Stimulated activated CD8-positive, alpha-beta memory T cell treated with anti-CD3 and anti-CD28 coated beads, Interleukin-7, amount 100 ng/mL, for 24 hours (primary cell): Measurements from ENCODE around the gene VAPB.

ENCODE experiments used
- DNase-seq: peaks from one replicate; pipeline ENCODE4 v3.0.0-alpha.2; 2020; ENCODE audit warnings: low read depth

The VAPB gene

DNA sequence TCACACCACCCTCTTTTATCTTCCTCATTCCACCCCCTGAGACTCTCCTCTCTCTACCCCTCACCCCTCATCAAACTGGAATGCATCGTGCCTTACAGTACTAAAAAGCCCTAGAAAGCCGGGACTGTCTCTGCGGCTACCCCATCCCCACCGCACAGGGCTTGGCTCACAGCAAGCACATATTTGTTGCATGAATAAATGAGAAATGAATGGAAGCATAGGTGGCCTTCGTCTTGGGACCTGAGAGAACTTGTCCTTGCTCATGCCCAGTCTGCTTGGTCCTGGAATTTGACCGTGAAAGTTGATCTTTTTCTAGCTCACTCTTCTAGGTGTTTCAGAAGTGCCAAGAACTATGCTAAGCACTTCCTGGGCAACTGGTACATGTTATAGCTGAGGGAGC lies 72.9 kb downstream of the VAPB start:
- DNase-seq = no peak

GRCh38 chr20:58463256-58463655 lies 74.2 kb downstream of the VAPB start:
- DNase-seq = no peak

DNA sequence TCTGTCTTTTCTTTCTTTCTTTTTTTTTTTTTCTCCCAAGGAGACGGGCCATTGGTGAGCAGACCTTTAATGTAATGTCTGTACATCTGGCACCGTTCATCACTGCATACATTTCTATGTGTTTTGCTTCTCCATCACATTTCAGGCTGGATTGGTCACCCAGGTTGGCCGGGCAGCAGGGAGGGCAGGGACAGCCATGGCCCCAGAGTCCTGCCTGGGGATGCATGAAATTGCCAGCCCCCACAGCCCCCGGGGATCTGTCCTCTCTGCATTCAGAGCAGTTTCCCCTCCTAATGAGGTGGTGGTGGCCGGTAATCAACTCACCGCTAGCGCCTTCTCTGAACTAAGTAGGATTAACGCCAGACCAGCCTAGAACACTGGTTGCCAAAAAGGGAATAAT lies 75.8 kb downstream of the VAPB start:
- no peak for DNase-seq

GRCh38 chr20:58466095-58466708 lies 77.2 kb downstream of the VAPB start:
- no peak for DNase-seq

DNA sequence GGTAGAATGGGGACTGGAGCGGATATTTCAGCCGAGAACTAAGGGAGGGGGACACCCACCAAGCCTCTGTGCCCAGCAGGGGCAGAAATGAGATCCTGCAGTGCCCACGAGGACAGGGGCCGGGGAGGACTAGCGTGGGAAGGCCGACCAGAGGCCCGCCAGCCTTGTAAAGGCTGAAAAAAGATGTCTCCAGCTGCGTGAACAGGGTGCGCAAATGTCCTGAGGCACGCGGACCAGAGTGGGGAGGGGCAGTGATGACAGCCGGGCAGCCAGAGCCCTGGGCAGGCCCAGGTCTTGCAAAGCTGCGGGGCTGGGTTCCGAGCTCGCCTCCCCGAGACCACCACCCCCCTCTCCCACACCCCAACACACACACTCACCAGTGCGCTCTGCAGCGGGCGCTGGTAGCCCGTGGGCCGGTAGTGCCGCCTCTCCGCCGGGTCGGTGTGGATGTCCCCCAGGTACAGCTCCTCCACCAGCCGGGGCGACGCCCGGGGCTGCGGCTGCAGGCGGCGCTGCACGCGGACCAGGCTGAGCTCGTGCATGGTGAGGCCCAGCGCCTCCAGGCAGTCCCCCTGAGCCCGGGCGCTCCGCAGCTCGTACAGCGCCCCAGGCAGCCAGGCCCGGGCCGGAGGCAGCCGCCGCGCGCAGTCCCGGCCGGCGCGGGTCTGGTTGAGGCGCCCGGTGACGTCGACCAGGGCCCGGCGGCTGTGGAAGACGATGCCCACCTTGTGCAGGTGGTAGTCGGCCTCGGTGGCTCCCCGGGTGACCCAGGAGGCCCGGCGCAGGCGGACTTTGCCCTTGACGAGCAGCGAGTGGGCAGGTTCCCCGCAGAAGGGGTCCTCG lies 77.9 kb downstream of the VAPB start:
- DNase-seq = no peak

- DNase-seq = no peak
Observed at GRCh38 chr20:58467572-58468527, 78.8 kb downstream of the VAPB start.

- DNase-seq = no peak
Observed at GRCh38 chr20:58469616-58470015, 80.6 kb downstream of the VAPB start.

DNA sequence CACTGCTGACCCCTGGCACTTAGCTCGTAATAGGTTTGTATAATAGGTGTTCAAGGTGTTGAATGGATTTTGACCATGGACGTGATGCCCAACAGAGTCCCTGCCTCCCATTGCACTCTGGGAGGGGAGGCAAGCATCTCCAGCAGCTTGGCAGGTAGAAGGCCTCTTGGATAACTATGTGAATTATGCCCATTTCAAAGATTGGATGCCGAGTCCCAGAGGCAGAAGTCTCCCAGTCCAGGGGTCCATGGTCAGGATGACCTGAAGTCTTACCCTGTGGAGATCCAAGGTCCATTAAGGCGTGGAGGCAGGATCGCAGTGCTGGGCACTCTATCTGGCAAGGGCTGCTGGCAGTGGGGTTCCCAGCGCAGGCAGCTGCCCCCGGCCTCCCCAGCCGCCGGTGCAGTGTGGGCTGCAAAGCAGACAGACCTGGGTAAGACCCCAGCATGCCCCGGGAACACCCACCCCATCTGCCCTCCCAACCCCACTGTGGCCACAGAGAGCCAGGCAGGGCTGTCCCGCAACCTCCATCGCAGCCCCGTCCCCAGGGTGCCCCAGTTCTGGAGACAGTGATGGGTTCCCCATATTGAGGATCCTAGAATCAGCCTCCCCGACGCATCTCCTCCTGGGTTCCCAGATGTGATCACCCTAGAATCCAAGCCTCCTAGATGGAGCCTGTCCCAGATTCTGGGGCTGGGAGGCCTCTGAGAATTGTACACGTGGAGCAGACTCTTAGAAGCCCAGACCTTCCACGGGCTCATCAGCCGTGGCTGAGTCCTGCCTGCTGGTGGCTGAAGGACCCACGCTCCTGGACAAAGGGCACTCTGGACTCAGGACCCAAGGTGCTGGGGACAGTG lies 81.5 kb downstream of the VAPB start:
- DNase-seq = no peak

DNA sequence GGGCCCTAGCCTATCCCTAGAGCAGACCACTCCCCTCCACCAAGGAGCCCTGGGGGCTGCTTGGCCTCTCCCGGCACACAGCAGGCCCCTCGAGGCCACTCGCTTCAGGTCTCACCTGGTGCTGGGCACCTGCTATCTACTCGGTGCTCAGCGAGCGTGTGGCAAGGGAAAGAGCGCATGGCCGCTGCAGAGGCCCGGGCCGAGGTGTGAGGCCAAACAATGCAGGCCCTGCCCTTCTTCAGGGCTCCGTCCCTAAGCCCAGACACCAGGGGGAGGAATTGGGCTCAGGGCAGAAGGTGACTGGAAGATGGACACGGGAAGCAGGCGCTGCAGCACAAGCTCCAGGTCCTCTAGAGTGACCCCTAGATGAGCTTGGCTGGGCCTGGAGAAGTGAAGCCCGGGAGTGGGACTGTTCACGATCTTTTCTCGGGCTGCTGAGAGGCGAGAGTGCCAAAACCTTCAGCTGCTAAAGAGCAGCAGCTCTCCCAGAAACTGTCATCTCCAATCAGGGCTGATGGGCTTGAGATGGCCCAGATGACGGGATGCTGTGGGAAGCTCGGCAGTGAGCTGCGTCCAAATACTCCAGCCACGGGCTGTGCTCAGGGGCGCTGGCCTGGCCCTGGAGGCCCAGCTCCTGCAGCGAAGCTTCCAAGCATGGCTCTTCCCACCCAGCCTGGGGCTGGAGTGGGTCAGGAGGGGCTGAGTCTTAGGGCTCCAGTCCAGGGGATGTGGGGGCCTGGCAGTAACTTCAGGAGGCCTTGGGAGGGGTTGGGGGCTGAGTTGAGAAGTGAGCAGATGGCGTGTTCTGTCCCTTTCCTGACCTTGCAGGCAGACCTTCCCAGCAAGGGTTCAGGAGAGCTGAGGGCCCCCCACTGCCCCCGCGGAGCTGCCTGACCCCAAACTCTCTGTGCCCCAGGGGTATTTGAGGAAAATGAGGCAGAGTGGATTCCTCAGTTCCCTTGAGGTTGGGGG lies 82.5 kb downstream of the VAPB start:
- no peak for DNase-seq

DNA sequence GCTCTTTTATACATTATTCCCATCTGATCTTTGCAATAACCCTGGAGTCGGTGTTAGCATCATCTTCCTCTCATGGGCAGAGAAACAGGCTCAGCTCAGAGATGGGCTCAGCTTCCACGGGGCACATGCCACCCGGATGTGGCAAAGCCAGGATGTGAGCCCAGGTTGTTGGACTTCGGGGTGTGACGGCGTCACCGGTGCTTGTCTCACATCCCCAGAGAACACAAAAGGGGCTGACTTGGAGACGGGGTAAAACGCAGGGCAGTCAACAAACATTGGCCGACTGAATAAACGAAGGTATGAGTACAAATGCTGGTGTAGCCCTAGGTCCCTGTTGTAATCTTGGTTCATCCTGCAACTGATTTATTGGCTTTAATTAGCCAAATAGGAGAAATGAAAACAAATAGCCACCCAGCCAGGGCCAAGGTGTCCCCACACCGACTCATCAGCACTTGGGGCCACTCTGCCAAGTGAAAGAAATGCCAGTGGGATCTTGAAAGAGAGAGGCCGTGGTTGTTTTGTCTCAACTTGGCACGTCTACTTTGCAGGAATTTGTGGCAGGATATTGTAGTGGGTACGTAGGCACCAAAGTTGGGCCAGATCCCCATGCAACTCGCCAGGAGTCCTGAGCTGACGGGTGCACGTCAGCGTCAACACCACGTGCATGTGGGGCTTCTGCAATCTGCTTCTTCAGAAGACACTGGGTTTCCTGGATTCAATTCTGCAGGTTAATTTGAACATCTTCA lies 83.4 kb downstream of the VAPB start:
- no peak for DNase-seq

DNA sequence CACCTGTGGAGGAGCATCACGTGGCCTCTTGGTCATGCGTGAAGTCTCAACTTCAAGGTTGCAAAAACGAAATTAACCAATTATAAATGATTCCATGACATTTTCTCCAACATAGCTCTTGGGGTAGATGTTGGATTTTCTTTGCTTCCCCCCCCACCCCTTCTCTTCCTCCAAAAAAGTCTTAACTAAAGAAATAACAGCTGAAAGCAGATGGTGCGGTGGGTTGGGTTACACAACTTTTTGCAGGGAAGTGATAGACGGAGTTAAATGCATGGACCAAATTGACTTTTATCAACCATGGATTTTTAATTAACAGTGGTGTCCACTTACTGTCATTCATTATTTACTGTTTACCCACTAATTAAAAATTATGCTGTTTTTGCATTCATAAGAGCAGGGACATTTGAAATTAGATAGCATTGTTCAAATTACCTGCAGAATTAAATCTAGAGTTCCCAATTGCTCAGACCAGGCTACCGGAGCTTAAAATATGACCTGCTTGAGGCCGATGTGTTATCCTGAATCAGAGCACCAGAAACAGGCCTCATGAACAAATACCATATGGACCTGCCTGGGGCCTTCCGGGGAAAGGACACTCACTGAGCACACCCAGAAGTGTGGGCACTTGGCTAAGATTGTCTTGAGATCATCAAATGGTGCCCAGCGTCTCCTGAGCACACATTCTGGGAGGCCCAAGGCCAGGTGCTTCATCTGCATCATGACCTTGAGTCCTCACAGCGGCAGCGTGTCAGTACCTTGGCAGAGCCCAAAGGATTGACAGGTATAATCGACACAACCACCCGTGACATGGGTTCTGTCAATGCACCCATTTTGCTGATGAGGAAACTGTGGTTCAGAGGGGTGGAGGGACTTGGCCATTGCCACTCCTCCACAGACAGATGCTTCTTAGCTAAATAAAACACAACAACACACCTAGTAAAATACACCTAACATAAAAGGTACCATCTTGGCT lies 84.7 kb downstream of the VAPB start:
- DNase-seq = no peak

DNA sequence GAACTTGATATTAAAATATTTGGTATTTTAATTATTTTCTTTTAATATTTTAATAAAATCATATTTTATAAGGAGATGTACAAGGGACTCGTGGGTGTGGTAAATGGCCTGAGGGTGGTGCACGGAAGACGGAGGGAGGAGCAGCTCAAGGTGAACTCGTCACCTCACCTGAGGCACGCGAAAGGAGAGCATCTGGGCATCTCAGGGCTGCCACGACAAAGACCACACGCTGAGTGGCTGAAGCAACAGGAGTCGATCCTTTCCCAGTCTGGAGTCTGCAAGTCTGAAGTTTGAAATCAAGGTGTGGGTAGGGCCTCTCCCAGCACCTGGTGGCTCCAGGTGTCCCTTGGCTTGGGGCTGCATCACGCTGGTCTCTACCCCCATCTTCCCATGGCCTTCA lies 86.4 kb downstream of the VAPB start:
- no peak for DNase-seq

DNA sequence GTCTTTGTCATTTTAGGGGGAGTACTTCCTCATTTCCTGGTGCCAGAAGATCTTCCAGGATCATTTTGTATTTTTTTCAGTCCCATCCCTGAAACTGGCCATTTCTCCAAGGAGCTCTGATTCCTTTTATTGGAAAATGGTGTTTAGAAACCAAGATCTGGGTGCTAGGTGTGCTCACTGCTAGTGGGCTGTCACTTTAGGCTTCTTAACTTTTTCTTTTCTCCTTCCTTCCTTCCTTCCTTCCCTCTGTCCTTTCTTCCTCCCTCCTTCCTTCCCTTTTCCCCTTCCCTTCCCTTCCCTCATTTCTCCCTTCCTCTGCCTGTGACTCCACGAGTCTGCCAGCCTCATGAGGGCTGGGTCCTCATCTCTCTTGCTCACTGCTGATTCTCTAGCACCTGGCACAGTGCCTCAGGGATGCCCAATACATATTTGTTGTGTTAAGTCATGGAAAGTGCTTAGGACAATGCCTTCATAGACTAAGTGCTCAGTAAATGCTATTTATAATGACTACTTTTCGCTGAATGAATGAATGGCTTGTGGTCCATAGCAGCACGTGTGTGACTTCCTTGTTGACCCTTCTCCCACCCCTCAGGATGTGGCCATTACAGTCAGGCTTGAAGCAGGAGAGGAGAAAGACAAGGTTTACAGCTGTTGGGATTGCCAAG lies 89.2 kb downstream of the VAPB start:
- no peak for DNase-seq

DNA sequence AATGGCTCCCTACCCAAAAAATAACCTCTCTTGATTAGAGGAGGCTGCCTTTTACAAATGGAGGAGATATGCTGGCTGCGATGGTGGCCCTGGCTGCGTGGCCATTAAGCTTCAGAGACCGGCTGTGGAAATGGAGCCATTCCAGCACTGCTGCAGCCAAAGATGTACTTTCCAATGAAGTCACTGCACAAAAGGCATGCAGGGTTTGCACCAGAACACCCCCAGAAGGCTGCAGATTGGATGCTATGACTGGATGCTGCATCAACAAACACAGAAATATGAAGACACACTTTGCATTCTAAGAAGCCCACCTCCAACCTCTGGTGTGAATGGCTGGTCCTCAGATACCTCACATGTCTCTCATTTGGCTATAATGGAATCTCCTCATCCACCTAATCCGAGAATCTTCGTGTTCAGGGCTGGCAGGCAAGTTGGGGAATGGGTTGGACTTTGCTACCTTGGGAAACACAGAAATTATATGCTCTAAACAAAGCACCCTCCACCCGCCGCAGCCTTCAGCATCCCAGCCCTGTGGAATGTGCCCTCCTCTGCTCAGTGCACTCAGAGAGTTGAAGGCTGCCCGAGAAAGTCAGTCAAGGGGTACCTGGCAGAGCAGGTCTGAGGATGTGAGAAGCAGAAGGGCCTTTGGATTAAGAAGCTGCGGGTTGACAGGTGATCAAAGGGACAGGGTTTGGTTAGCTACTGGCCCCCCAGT lies 90.9 kb downstream of the VAPB start:
- no peak for DNase-seq

GRCh38 chr20:58480551-58481336 lies 91.7 kb downstream of the VAPB start:
- no peak for DNase-seq

DNA sequence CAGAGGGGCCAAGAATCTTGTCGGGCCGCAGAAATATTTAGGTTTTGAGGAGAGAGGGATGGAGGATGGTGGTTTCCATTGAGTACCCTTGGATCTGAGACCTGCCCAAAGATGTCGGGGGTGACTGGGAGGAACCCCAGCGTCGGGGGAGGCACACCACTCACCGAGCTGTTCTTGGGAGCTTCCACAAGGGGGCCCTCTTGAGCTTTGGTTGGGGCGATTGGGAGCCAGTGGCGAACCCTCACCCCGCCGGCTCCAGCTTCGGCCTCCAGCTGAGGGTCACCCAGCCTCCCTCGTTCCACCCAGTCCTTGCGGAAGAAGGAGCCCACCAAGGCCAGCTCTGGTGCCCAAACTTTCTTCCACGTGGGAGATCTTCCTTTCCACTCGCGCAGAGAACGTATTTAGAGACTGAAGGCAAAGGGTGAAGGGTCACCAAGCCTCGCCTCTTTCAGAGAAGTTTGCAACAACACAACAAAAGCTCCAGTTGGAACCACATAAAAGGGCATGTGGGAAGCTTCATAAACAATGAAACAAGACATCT lies 92.5 kb downstream of the VAPB start:
- peak; percentile 28 for DNase-seq
